Hippocampal formation (tissue), 2 donors: ENCODE data around the gene FXYD3.
"Not testable (repeated sequence)": the region's sequence is repeated elsewhere in the genome, so short reads cannot be mapped to it uniquely, and the experiment has no call there.

Source experiments
- DNase-seq, 2 donors: peaks; one replicate each; lab custom pipeline; 2025; lab: John Stamatoyannopoulos, UW

Gene FXYD3

GRCh38 chr19:35141837-35142605 is 26.4 kb downstream of the FXYD3 start:
- DNase-seq: no peak

DNA sequence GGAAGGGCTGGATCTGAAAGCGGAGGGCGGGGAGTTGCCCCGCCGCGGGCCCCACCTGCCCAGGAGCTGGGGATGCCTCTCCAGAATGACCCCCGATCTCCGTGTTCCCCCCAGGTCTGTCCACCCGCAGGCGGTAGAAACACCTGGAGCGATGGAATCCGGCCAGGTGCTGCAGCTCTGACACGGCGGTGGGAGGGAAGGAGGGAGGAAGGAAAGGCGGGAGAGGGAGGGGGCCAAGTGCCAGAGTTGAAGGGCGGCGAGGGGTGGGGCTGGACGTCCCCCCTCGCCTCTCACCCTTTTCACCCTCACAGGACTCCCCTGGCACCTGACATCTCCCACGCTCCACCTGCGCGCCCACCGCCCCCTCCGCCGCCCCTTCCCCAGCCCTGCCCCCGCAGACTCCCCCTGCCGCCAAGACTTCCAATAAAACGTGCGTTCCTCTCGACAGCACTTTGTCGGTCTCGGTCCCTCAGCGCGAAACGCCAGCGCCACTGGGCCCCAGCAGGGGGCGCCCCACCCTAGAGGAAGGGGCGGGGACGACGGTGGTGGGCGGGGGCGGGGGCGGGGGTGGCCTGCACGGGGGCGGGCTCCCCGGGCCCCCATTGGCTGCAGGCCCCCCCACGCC is 27.1 kb downstream of the FXYD3 start:
- peak in 1 of 2 donors; percentile 52 for DNase-seq

- DNase-seq: peak in 1 of 2 donors; percentile 22
These were observed 27.6 kb downstream of the FXYD3 start, which contains the start of gene FXYD7 for GRCh38 chr19:35143231-35143715. Gene FXYD7 (plus strand): TSS chr19:35143255. CDS start chr19:35143334, 79 bp downstream.

- no peak for DNase-seq
These were observed 28.2 kb downstream of the FXYD3 start for GRCh38 chr19:35143818-35144217.

GRCh38 chr19:35144259-35144599 is 28.6 kb downstream of the FXYD3 start:
- no peak for DNase-seq

GRCh38 chr19:35144600-35145436 is 29.2 kb downstream of the FXYD3 start:
- no peak for DNase-seq

- no peak for DNase-seq
These were observed 31.3 kb downstream of the FXYD3 start for GRCh38 chr19:35146746-35147459.

DNA sequence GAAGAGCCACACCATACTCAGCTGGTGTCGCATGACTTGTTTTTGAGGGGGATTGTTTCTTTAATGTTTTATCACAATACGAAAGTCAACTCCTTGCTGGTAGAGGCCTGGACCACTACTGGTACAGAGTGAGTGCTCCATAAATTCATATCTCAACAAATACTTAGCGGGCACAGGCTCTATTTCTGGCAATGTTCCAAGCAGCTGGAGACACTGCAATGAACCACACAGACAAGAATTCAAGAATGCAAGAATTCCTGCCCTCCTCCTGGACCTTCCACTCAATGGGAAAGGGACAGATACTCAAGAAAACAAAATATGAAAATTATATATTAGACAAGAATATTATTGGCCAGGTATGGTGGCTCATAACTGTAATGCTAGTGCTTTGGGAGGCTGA is 33.8 kb downstream of the FXYD3 start:
- DNase-seq: no peak

GRCh38 chr19:35150445-35150844 is 34.8 kb downstream of the FXYD3 start:
- no peak for DNase-seq

GRCh38 chr19:35151273-35152065 is 35.8 kb downstream of the FXYD3 start:
- no peak for DNase-seq

DNA sequence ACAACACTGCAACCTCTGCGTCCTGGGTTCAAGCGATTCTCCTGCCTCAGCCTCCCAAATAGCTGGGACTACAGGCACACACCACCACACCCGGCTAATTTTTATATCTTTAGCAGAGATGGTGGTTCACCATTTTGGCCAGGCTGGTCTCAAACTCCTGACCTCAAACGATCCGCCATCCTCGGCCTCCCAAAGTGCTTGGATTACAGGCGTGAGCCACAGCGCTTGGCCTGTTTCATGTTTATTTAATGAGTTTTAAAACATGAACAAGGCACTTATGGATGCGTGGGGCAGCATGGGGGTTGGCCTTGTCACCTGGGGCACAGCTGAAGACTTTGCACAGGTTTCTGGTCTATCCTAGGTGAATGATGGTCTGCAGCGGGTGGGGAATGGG is 37.5 kb downstream of the FXYD3 start:
- not testable (repeated sequence) for DNase-seq

DNA sequence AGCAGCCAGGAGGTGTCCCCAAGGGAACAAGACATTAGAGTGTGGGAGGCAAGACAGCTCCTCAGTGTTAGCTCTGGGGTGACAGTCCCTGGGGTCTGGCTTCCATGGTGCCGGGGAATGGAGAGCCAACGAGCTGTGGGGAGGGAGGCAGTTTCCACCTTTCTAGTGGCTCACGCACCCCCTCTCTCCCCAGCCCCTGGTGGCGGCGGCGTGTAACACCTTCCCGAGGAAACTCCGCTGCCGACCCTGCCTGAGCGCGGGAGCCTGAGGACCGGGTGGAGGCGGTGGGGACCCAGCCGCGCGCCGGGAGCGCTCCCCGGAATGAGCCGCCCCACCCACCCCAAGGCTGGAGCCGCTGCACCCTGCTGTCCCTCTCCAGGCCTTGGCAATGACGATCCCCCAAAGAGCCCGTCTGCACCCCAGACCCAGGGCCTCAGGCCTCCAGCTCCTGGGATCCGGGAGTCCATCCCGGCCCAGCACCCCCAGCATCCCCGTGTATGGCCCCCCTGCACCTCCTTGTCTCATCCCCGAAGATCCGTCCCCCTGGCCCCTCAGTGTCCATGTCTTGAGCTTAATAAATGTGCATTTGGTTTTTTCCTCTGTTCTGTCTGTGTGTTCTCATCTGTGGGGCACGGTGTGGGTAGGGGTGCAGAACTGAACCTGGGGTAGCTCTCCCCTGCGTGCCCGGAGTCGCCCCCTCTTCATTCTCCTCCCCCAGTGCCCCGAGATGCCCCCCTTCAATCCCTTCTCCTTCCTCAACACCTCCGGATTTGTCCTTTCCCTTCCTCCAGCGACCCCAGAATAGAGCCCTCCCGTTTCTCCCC is 38.3 kb downstream of the FXYD3 start:
- no peak for DNase-seq

- no peak for DNase-seq
These were observed 39.1 kb downstream of the FXYD3 start, which contains the start of gene FXYD5 for GRCh38 chr19:35154525-35155406. Gene FXYD5 (plus strand): TSS chr19:35154735. CDS start chr19:35155551, 816 bp downstream.

- no peak for DNase-seq
These were observed 39.8 kb downstream of the FXYD3 start for GRCh38 chr19:35155441-35155840.

GRCh38 chr19:35155981-35156672 is 40.5 kb downstream of the FXYD3 start:
- no peak for DNase-seq

GRCh38 chr19:35156673-35157014 is 41.0 kb downstream of the FXYD3 start:
- no peak for DNase-seq

GRCh38 chr19:35157431-35157830 is 41.8 kb downstream of the FXYD3 start:
- DNase-seq: no peak

GRCh38 chr19:35159606-35160005 is 44.0 kb downstream of the FXYD3 start:
- DNase-seq: no peak
